SW480 (cell line): ENCODE data around the gene RIPK3.

Experiments
- DNase-seq: peaks from one replicate; pipeline ENCODE4 v3.0.0-alpha.2; 2016; ENCODE audit warnings: low spot score

Gene RIPK3

GRCh38 chr14:24321212-24321975 is 18.4 kb downstream of the RIPK3 start:
- no peak for DNase-seq

- peak; percentile 45 for DNase-seq
Observed at GRCh38 chr14:24317141-24317928, 22.5 kb downstream of the RIPK3 start.

- DNase-seq = no peak
Observed at GRCh38 chr14:24316597-24316950, 23.2 kb downstream of the RIPK3 start.

GRCh38 chr14:24315807-24316596 is 23.8 kb downstream of the RIPK3 start:
- peak; percentile 60 for DNase-seq

- no peak for DNase-seq
Observed at GRCh38 chr14:24315243-24315806, 24.5 kb downstream of the RIPK3 start.

GRCh38 chr14:24314377-24315193 is 25.2 kb downstream of the RIPK3 start:
- no peak for DNase-seq

GRCh38 chr14:24313913-24314312 is 25.9 kb downstream of the RIPK3 start:
- no peak for DNase-seq

GRCh38 chr14:24312736-24313507 is 26.9 kb downstream of the RIPK3 start:
- no peak for DNase-seq

GRCh38 chr14:24311837-24312615 is 27.8 kb downstream of the RIPK3 start:
- DNase-seq = no peak

- DNase-seq = no peak
Observed at GRCh38 chr14:24310646-24311604, 28.9 kb downstream of the RIPK3 start, which contains the start of gene LTB4R. Gene LTB4R, plus strand, starts transcription at chr14:24311502. Its CDS starts 4,150 bp downstream, at chr14:24315652.

GRCh38 chr14:24310265-24310645 is 29.5 kb downstream of the RIPK3 start:
- DNase-seq = no peak

GRCh38 chr14:24309538-24310264 is 30.1 kb downstream of the RIPK3 start, which contains the start of gene LTB4R2:
Gene LTB4R2, plus strand, starts transcription at chr14:24310140. Its CDS starts 525 bp downstream, at chr14:24310665.
- no peak for DNase-seq

- no peak for DNase-seq
Observed at GRCh38 chr14:24308342-24309124, 31.3 kb downstream of the RIPK3 start.

- DNase-seq = peak; percentile 41
Observed at GRCh38 chr14:24307575-24308341, 32.0 kb downstream of the RIPK3 start, which contains the start of gene CIDEB. Gene CIDEB, minus strand, starts transcription at chr14:24307977. Its CDS starts 119 bp downstream, at chr14:24307858.

GRCh38 chr14:24307156-24307574 is 32.6 kb downstream of the RIPK3 start:
- no peak for DNase-seq

GRCh38 chr14:24304019-24304387 is 35.8 kb downstream of the RIPK3 start:
- no peak for DNase-seq
